AG04449 (cell line): ENCODE data around the gene AGRP.

Source experiments
- CTCF ChIA-PET: fragments of 350-600 bp; formaldehyde crosslinking; extraction: SDS; loops from one replicate; lab custom pipeline; 2021; ENCODE audit warnings: antibody characterized with exemption; lab: Yijun Ruan, JAX
- POLR2A ChIA-PET: fragments of 400-600, 350-600 bp; formaldehyde crosslinking; extraction: SDS; loops from one replicate; lab custom pipeline; 2020; ENCODE audit warnings: antibody characterized with exemption, inconsistent platforms; lab: Yijun Ruan, JAX
- DNase-seq: peaks from one replicate; pipeline ENCODE4 v3.0.0-alpha.2; 2010; ENCODE audit warnings: low read depth, low spot score
- H3K4me3 ChIP-seq: 2 replicates; pipeline ENCODE4 v1.5.1; 2011; ENCODE audit warnings: low read depth, mild to moderate bottlenecking, control low read depth, low read length
- TF ChIP-seq, protein P1 (sequence below): IDR thresholded peaks from one replicate; pipeline ENCODE4 v1.5.1; 2011; ENCODE audit warnings: mild to moderate bottlenecking, moderate library complexity, low read length, control low read depth, inconsistent platforms; ENCODE audit not compliant: insufficient read depth; ENCODE audit errors: missing control alignments

The AGRP gene

DNA sequence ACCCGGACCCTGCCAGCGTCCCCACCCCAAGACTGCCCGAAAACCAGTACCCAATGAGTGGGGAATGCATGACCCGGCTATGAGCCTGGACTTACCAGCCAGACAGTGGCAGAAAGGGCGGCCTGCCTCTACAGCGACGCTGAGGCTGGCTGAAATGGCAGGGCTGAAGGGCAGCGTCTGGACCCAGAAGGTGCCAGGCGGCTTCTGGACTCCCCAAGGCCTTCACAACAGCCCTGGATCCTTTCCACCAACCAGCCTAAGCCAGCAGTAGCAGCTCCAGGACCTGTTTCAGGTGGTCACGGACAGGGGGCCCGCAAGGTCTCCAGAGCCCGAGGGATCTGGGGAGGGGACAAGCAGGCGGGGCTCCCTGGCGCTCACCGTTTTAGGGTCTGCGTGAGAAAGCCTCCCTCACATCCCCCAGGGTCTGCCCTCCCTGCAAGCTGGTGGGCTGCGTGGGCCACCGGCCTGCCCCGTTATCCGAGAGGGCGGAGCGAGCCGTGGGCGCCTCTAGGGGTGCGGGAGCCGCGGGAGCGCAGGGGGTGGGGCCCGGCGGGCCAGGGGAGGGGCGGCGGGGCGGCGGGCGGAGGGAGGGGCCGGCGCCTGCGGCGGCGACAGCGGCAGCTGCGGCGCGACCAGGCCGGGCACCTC is 45.0 kb upstream of the AGRP start, which contains the start of gene RIPOR1:
RIPOR1 (plus strand) TSS at position 608 of the 648 bp plus-strand sequence. CDS start 9,618 bp downstream, outside the sequence.
- H3K4me3 ChIP-seq: peak within 1 kb of the TSS; percentile 73
- CTCF ChIA-PET: interaction anchor here (0.9 to 25.0 kb wide), 11 partner anchors 7 to 137 kb away, joined by 3 to 605 read pairs (median 10); partner anchors contain the start of genes ACD, ATP6V0D1, C16orf86 and CTCF
- POLR2A ChIA-PET: interaction anchor here (0.6 to 1.9 kb wide), 3 partner anchors 7 to 139 kb away, joined by 3 to 13 read pairs (median 3); partner anchors contain the start of gene CTCF
- no peak for DNase-seq
- TF ChIP-seq, protein P1, sequence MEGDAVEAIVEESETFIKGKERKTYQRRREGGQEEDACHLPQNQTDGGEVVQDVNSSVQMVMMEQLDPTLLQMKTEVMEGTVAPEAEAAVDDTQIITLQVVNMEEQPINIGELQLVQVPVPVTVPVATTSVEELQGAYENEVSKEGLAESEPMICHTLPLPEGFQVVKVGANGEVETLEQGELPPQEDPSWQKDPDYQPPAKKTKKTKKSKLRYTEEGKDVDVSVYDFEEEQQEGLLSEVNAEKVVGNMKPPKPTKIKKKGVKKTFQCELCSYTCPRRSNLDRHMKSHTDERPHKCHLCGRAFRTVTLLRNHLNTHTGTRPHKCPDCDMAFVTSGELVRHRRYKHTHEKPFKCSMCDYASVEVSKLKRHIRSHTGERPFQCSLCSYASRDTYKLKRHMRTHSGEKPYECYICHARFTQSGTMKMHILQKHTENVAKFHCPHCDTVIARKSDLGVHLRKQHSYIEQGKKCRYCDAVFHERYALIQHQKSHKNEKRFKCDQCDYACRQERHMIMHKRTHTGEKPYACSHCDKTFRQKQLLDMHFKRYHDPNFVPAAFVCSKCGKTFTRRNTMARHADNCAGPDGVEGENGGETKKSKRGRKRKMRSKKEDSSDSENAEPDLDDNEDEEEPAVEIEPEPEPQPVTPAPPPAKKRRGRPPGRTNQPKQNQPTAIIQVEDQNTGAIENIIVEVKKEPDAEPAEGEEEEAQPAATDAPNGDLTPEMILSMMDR: peak; percentile 16

DNA sequence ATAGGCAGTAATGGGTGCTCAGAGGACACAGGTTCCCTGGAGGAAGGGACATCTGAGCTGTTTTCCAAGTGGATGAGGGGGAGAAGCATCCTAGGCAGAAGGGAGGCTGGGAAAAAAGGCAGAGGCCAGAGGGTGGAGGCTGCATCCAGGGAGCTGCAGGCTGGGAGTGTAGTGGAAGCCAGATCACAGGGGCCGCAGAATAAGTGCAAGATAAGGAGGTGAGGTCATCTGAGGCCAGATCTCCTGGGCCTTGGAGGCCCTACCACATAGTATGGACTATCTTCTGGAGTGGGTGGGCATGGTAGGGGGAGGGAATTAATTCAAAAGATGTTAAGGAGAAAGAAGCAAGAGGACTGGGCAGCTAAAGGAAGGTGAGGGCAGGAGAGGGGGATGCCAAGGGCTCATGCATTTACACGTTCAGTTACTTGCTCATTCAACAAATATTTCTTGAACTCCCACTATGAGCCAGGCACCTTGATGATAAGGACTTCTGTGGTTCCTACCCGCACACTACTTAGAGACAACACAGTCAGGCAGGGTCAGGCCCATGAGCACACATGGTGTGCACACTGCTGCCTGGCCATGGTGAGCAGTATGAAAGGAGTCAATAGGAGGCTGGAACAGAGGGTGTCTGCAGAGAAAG is 42.9 kb upstream of the AGRP start:
- H3K4me3 ChIP-seq: no peak overlapping the region
- POLR2A ChIA-PET: interaction anchor here (1.0 kb wide), 1 partner anchor 36 kb away, joined by 3 read pairs; the partner anchor contains the start of gene CTCF
- TF ChIP-seq, protein P1: no peak
- CTCF ChIA-PET: interaction anchor here (0.6 to 25.0 kb wide), 12 partner anchors 8 to 290 kb away, joined by 3 to 661 read pairs (median 4); partner anchors contain the start of genes ACD, AGRP, ATP6V0D1 and C16orf86
- no peak for DNase-seq

DNA sequence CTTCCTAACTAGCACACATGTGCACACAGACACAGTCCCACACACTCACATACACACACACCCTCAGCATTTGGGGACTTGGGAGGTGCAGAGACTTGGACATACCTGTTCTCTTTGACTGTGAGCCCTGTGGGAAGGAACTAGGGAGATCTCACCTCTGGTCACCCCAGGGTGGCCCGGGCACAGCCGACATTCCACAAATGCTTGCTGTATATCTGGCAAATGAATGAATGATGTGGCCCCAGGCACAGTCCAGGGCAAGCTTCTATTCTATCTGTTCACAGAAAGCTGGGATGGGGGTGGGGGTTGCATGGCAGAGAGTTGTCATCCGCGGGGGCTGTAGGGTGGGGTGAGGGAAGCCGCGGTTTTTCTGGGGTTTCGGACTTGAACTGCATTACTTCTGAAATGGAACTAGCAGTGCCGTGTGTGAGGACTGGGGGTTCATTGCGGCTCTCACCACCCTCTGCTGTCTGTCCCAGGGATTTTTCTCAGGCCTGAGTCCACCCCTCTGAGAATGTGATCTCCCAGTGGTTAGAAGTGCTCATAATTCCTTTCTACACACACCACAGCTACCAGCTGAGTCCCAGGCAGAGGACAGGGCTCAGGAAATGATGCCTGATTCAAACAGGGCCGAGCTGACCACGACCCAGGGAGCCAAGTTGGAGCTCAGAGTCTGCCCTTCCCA is 42.0 kb upstream of the AGRP start:
- DNase-seq: no peak
- TF ChIP-seq, protein P1: peak; percentile 24
- ChIA-PET POLR2A (interaction anchor here (1.0 kb wide), 1 partner anchor 37 kb away, joined by 3 read pairs; the partner anchor contains the start of gene CTCF), CTCF (interaction anchor here (1.0 to 25.0 kb wide), 11 partner anchors 8 to 291 kb away, joined by 3 to 661 read pairs (median 5); partner anchors contain the start of genes ACD, AGRP, ATP6V0D1 and C16orf86)
- no peak overlapping the region for H3K4me3 ChIP-seq

DNA sequence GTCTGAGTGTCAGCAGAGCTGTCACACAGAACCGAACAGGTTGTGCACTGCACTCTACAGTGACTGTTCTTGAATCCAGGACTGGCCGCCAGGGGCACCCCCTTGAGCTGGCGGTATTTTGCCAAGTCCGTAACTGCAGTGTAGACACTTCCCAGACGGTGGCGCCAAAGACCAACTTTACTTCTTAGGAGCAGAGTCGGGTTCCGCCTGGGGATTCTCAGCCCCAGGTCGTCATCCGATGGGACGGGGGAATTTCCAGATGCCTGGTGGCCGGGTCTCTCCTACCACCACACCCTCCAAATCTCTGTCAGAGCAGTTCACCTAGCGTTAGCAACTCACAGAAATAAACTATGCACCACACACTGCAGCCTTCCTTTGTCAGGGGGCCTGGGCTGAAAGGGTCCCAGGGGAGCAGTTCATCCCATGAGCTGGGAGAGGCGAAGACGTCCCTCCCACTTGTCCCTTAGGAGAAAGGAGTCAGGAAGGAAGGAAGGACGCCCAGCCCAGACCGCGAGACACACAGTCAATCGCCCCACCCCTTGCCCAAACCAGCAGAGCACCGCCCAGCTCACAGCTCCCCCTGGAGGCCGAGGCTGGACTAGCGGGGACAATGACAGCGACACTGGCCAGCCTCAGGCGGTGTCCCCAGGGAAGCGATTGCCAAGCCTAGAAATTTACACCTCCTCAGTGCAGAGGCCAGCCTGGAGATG is 37.9 kb upstream of the AGRP start:
- ChIA-PET CTCF (interaction anchor here (0.7 to 25.0 kb wide), 77 partner anchors 9 to 519 kb away, joined by 3 to 661 read pairs (median 5); partner anchors contain the start of genes ACD, AGRP, ATP6V0D1 and C16orf86), POLR2A (interaction anchor here (0.6 to 1.9 kb wide), 7 partner anchors 8 to 285 kb away, joined by 3 to 13 read pairs (median 6); partner anchors contain the start of genes ACD, ATP6V0D1, C16orf86 and CTCF)
- peak overlapping the region; percentile 65 for H3K4me3 ChIP-seq
- DNase-seq: peak; percentile 66
- TF ChIP-seq, protein P1: peak; percentile 99

DNA sequence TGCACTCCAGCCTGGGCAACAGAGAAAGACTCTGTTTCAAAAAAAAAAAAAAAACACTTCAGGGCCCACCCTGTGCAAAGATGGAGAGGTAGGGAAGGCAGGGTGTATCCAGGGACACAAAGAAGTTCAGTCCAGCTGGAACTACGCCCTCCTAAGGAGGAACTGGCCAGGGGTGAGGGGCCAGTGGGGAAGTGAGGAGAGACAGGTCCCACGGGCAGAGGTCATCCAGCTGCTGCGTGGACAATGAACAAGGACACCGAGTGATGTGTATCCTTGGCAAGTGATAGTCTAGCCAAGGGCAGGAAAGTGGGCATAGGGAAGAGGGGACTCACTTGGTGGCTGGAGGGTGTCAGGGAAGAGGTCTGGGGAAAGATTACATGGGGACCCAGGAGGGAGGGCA is 35.9 kb upstream of the AGRP start:
- no peak overlapping the region for H3K4me3 ChIP-seq
- no peak for DNase-seq
- ChIA-PET CTCF (interaction anchor here (2.3 to 25.0 kb wide), 9 partner anchors 14 to 416 kb away, joined by 10 to 661 read pairs (median 80); partner anchors contain the start of genes ACD, AGRP, ATP6V0D1 and C16orf86), POLR2A (no interaction called here)
- TF ChIP-seq, protein P1: no peak
